ENCODE measurements around the gene TDRD15. TPM values are rescaled to one million over a fixed set of nuclear protein-coding genes. Genes with fewer than 3 reads are reported as not detected.
"Not testable (repeated sequence)": the region's sequence is repeated elsewhere in the genome, so short reads cannot be mapped to it uniquely, and the experiment has no call there.

Gene TDRD15
- 0.10 TPM for total RNA-seq

DNA sequence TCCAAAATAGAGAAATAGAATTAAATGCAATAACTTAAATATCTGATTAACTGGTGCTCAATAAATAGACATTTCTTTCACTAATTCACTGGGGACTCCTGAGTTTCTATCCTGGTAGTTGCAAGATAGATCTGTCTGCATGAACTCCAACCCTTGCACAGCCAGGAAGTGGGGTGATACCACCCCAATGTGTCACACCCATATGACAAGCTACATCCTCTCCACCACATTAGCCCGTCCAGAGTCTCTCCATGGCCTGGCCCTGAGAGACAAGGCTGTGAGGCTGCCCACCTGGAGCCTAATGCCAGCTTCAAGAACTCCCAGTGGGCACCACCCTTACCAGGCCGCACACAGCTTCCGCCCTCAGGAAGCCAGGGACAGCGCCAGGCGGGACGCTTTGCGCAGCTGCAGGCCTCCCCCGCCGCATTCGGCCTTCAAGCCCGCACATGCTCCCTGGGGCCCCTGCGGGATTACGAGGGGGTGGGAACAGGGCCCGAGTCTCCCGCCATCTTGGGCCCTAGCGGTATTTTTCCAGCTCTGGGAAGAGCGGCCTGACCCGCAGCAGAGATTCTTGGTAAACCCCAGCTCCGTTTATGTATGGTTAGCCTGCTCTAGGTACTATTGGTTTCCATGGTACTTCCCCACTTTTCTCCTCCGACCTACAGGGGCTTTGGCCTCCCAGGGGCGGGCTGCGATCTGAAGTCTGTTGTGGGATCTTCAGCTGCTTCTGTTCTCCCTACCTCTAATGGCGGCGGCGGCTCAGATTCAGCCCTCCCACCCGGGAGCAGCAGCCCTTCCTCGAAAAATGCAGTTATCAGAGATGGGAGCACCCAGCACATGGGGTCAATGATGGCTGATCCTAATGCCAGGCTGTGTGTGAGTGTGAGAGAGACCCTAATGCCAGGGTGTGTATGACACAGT is at the start of gene TDRD15:
TDRD15 (plus strand) TSS at position 496 of the 921 bp plus-strand sequence. CDS start 13,500 bp downstream, outside the sequence.
- no peak for DNase-seq

DNA sequence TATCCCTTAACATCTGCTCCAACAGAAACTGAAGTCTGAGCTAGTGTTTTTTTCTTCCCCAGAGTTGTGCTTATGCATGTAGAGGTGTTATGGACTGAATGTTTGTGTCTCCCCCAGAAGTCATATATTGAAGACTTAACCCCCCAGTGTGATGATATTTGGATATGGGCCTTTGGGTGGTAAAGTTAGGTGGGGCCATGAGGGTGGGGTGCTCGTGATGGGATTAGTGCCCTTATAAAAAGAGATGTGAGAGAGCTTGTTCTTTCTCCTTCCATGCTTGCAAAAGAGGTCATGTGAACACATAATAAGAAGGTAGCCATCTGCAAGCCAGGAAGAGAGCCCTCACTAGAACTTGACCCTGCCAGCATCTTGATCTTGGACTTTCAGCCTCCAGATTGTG is 45.5 kb upstream of the TDRD15 start:
- DNase-seq = no peak

DNA sequence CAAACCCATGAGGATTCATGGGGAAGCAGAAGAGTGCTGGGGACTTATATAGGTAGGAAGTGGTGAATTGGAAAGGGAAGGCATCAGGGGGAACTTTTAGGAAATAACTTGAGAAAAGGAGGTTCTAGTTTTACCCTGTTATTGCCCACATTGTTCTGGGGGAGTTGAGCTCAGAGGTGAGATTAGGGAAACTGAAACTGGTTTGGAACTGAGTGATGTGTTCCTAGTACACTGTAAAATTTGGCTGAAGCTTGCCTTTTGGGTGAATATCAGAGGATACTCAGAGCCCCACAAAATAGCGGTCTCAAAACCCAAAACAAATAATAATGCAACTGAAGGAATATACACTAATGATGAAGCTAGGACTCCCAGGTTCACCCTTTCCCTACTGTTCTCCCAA is 40.3 kb upstream of the TDRD15 start:
- no peak for DNase-seq

DNA sequence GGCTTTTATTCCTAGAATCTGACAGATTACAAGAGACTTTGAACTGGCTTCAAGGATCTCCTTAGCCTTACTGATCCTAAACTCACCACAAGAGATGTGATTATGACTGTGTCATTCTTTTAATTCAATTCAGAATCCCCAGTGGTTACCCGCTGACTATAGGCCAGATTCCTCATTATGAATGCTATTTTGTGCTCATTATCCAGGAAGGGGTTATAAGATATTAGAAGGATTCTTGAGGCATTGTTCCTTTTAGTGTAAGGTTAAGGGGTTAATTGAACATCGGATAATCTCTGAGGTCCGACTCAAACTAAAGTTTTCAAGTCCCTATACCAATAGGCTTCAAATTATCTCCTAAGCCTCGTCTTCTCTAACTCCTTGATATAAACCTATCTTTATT is 39.4 kb upstream of the TDRD15 start:
- no peak for DNase-seq

DNA sequence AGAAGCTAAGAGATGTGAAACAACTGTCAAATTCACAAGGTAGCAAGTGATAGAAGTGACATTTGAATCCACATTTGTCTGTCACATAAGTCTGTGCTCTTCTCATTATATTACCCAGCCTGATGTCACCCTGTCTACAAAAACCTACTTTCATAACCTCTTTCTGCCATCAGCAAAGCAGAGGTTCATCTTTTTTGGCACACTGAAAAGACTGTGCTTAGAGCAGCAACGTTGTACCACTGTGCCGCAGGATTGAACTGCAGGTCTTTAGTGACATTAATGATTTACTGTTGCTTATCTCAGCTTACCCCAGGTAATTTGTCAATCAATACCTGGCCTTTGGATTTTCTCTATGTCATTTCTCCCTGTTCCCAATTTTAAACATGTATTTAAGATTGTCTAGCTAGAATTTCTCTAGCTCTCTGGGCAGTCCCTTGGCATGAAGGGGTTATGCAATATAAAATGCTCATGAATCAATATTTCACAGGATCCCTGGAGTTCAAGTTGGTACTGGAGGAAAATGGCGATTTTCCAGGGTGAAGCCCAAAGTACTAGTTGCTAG is 31.4 kb upstream of the TDRD15 start:
- no peak for DNase-seq

DNA sequence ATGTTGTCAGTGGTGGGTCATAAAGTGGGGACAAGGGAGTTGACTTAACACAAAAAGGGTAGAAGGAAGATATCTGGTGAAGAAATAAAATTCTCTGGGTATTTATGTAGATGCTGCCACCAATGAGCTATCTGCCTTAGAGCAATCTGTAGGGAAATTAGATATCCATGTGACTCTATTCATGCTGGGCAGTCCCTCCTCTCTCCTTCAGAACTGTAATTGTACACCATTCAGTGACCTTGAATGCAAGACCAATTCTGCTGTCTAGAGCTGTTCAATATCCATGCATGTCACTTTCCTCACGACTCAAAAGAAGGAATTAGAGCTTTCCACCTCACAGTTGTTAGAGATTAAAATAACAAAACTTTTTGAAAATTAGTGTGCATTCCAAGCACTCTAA is 28.6 kb upstream of the TDRD15 start:
- no peak for DNase-seq

DNA sequence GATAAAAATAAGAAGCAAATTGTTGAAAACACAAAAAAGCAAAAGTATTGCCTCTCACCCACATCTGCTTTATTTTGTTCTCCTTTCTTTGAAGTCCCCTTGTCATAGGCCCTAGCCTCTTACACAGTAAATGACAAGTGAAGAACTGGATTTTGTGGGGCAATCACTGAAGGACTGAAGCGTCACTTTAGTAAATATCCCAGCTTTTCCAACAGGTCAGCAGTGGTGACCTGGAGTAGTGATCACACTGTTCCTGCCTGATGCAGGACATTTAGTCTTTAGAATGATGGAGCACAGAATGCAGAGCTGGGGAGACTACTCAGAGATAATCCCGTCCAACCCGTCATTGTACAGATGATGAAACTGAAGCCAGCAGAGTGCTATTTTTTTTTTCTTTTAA is 28.1 kb upstream of the TDRD15 start:
- DNase-seq = no peak

DNA sequence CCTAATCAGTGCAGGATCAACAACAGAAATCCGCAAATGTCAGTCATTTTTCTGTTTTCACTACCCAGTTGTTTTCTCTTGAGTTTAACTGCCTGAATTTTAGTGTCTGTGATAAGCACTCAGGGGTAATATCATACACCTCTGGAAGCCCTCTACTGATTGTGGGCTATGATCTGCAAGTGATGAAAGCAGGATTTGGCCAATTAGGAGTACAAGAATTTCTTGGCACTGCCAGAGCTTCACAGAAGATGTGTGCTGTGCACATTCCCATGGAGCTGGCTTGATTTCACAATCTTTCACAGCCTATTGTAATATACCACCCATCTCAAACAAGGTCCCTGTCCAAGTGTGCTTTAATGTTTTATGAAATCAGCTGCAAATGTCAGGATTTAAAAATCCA is 27.3 kb upstream of the TDRD15 start:
- DNase-seq = no peak

DNA sequence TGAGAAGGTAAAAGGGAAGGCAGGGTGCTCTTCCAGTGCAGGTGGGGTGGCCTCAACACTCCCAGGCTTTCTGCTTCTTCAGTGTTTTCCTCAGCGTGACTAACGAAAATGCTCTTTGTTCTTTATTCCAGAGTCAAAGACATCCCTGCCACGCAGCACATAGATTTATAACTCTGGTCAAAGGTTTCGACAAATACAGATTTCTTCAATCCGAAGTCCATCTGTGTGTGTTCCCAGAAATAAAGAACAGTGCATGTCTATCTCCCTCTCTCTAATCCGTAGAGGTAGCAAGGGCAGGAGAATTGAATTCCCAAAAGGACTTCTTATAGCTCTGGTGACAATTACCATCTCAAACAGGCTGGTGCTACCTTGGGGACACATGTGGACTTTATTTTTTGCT is 26.4 kb upstream of the TDRD15 start:
- no peak for DNase-seq

DNA sequence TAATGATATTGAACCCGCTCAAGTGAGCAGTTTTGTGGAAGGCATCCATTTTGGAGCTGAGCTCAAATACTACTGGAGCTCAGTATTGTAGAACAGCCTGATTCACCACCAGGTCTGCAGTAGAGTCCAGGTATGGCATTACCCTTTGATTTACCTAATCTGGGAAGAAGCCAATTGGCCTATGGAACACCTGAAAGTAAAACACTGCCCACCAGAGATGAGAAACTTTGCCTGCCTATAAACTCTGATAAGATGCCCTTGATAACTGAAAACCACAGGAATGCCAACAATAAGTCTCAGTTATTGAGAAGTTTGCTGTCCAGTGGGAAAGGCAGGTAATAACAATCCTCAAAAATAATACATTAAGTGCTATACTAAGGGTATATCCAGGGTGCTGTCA is 25.5 kb upstream of the TDRD15 start:
- DNase-seq = no peak

DNA sequence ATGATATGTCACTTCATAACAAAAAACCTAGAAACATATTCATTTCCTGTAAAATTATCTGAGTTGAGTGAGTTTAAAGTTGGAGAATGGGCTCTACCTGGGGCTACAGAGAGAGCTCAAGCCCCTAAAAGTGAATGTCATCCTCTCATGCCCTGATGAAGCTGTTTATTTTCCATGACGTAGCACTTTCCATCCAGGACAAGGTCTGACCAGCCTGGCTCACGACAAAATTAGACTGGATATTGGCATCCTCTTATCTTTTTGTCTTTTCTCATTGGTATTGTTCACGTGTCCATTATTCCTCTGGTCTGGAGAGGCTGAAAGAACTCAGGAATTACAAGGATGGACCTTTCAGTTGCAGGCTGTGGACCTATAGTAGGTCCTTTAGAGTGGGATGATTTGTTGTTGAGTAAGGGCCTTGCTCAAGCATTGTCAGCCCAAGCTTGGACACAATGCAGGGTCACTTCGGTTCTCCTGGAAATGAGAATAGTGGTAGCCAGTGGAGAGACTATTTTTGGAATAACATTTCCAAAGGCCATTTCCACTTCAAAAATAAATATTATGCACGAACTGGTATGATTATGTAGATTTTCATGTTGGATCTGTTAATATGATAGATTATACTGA is 24.4 kb upstream of the TDRD15 start:
- no peak for DNase-seq

DNA sequence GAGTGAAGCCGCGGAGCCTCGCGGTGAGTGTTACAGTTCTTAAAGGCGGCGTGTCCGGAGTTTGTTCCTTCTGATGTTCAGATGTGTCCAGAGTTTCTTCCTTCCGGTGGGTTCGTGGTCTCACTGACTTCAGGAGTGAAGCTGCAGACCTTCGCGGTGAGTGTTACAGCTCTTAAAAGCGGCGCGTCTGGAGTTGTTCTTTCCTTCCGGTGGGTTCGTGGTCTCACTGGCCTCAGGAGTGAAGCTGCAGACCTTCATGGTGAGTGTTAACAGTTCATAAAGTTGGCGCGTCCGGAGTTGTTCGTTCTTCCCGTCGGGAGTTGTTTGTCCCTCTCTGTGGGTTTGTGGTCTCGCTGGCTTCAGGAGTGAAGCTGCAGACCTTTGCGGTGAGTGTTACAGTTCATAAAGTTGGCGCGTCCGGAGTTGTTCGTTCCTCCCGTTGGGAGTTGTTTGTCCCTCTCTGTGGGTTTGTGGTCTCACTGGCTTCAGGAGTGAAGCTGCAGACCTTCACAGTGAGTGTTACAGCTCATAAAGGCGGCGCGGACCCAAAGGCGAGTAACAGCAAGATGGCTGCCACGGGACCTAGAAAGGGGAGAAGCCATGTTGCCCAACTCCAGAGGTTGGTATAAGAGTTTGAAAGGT is 22.1 kb upstream of the TDRD15 start:
- DNase-seq = not testable (repeated sequence)

DNA sequence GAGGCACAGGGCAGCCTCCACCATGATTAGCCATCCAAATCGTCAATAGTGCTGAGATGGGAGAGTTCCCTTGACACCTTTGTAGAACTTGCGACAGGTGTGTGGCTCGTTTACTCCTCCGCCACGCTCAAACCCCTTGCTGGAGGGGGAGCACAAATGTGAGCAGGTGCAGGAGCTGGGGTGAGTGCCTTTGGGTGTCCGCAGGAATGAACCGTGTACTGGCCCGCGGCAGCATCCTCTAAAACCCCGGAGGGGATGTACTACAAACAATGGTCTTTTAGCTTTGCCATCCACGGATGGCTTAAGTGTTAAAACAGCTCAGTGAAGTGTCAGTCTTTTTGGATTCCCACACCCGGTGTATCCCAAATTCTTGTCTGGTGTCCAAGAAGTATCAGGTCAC is 21.4 kb upstream of the TDRD15 start:
- DNase-seq = no peak

DNA sequence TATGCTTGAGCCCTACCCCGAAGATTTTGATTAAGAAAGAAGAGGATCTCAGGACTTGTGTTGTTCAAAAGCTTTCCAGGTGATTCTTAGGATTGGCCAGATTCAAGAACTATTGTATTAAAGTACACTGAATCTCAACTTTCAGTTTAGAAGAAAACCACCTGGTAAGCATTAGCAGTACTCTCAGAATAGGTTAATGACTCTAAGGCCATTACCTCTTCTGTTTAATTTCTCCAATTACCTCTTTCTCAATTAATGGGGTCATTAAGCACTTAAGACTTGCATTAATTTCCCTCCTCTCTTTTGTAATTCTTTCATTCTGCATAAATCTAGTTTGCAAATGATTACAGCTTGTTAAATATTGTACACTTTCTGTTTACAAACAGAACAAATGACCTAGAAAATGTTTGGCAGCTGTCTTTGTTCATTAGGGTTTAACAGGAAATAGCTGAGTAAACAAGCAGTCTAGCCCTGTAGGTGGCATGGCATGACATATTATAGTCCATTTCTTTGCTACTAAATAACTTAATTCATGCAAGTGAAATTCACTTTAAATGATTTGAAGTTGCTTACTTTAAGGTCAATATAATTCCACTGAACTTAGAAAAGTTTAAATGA is 20.4 kb upstream of the TDRD15 start:
- DNase-seq = no peak

DNA sequence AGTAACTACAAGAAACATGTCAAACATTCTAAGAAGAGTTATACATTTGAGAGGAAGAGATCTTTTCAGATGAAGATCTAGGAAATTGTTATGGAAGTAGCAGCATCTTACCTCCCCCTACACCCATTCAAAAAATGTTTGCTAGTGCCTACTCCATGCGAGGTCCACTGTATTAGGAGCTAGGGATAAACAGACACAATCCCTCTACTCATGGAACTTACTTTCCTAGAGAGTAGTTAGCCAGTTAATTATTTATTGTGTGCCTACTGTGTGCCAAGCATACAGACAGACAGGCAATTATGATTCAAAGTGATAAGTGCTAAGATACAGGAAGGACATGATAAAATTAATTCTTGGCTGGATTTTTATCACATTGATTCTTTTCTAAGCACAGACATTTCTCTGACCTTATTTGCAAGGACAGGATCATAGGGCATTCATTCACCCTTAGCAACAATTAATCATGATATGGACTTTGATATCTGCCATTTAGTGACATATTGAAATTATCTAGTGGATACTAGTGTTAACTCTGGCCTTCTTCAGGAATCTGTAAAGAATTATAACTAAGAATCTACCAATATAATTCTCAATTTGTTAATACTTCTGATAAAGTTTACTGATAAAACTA is 19.6 kb upstream of the TDRD15 start:
- no peak for DNase-seq

DNA sequence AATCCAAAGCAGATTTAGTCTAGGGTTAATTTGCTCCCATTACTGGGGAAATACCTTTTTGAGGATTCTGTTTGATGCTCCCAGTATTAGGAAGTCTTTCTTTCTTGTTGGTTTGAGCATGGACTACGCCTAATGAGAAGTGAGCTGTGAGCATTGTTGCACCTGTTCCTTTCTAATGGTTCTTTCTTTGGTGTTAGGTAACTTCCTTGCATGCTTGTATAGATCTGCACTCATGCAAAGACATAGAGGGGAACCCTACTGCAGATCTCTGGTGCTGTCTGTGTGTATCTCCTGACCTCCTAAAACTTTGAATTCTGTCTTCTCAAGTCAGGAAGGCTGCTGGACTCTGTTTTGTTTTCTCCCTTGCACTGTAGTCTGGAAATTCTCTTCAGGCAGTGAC is 12.8 kb upstream of the TDRD15 start:
- DNase-seq = no peak

DNA sequence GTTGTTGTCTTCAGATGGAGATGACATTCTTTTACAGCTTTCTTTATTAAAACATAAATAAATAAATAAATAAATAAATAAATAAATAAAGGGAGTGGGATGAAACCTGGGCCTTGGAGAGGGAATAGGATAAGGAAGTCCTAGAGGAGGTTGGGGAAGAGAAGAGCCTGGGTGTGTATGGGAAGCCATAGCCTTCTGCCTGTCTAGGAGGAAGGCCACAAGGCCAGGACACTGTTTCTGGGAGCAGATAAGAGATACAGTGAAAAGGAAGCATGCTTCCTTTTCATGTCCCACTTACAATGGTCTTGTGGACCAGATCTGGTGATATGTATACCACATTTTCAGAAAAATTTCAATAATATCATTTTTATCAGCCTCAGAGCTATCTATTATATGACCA is 6.1 kb upstream of the TDRD15 start:
- DNase-seq = no peak

DNA sequence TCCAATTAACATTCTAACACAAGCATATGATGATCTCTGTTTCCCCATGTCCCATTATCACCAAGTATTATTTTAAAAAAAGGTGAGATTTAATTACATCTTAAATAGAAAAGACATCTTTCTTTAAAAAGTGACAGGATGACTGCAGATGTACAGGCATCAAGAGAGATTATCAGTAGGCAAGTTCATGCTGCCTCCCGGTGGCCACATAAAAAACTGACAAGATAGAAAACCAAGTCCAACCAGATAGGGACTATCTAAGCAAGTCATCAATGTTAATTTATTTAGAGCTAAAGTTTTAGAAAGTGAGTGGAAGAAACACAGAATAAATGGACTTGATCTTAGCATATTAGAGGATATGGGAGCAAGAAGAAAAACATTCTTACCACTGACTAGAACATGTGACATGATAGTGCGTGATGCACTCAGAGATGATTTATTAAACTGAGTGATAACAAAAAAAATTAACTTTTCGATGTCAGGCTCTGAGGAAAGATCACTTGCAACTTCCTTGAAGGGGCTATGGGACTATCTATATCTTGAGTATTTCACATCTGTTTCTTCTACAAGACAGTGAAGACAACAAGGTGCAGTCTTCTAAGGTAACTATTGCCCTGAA is 5.4 kb upstream of the TDRD15 start:
- peak; percentile 1 for DNase-seq

DNA sequence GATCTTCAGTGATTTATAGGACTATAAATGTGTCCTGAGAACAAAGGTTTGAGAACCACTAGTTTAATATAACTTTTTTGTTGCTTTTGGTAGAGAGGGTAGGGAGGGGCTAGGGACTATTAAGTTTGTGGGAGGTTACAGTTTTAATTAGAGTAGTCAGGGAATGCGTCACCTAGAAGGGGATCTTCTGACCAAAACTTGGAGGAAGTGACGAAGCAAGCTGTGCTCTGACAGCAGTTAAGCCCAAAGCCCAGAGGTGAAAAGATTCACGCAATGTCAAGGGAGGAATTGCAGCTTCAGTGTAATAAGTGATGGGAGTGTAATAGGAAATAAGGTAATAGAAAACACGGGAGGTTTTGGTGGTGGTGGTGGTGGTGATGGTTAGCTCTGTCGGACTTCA is 8.1 kb downstream of the TDRD15 start:
- no peak for DNase-seq

DNA sequence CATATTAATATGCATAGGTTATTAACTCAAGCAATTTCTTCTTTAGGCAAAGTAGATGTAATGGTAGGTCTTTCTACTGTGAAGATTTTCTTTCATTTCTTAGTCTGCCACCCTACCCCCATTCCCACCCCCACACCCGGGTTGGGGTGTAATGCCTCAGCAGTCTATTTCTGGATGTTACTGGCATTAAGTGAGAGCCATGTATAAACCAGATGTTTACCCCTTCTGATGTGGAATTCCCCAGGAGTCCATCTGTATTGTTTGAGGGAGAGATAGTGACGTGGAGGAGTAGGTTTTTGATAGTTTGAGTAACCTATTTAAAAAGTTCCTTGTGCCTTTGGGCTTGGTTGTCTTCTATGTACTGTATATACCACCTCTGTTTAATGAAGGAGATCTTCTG is 11.8 kb downstream of the TDRD15 start:
- DNase-seq = no peak

DNA sequence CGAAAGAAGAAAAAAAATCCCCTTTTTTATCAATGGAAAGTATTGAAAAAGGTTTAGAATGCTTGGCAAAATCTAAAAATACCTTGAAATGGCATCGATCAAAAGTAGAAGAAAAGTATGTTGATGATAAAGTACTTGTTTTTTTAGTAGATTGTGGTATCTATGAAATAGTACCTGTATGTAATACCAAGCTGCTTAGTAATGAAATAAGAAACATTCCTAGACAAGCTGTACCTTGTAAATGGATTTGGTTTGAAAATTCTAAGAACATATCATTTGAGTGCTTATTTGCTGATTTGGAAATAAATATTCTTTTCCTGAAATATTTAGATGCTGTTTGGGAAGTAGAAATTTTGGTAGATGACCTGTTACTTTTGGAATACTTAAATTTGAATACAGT is 18.4 kb downstream of the TDRD15 start:
- DNase-seq = no peak

DNA sequence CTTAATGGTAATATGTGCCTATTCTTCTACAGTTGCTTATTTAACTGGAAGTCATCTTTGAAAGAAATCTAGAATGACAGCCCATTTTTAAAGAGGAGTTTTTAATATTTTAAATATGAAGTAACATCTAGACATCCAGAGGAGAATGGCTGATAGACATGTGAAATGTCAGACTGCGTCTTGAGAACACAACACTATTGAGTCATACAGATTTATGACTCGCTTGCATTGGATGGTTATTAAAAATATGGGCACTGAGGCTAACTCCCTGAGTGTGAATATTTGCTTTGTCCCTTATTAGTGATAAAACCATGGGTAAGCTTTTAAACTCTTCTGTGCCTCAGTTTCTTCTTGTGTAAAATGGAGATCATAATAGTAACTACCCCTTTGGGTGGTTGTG is 22.9 kb downstream of the TDRD15 start:
- no peak for DNase-seq
